Ovary (tissue), 3 donors: Measurements from ENCODE around the gene COP1.

Source experiments
- POLR2A ChIP-seq: fragments of 450-650 bp; IDR thresholded peaks from one replicate; pipeline ENCODE4 v1.6.1; 2017; ENCODE audit warnings: antibody characterized with exemption, mild to moderate bottlenecking, moderate library complexity
- TF ChIP-seq, protein P1 (sequence below), 3 donors: fragments of 450-650 bp in 2 of 3; fragments of 200-600 bp in 1 of 3; IDR thresholded peaks; one replicate each; pipeline versions ENCODE4 v1.5.1 to v1.8.0; 2016 to 2022; ENCODE audit warnings: antibody characterized with exemption in 3 of 3, mild to moderate bottlenecking in 1 of 3
- donor health status: DM: no; HTN: no; CAD: no.

DNA sequence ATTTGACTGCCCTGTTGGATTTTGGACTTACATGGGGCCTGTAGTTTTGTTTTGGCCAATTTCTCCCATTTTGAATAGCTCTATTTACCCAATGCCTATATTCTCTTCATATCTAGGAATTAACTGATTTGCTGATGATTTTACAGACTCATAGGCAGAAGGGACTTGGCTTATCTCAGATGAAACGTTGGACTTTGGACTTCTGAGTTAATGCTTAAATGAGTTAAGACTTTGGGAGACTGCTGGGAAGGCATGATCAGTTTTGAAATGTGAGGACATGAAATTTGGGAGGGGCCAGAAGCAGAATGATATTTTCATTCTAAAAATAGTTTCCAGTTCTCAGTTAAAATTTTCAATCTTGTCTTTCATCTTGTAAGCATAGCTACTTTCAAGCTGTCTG, 222.3 kb downstream of the COP1 start:
- TF ChIP-seq, protein P1, sequence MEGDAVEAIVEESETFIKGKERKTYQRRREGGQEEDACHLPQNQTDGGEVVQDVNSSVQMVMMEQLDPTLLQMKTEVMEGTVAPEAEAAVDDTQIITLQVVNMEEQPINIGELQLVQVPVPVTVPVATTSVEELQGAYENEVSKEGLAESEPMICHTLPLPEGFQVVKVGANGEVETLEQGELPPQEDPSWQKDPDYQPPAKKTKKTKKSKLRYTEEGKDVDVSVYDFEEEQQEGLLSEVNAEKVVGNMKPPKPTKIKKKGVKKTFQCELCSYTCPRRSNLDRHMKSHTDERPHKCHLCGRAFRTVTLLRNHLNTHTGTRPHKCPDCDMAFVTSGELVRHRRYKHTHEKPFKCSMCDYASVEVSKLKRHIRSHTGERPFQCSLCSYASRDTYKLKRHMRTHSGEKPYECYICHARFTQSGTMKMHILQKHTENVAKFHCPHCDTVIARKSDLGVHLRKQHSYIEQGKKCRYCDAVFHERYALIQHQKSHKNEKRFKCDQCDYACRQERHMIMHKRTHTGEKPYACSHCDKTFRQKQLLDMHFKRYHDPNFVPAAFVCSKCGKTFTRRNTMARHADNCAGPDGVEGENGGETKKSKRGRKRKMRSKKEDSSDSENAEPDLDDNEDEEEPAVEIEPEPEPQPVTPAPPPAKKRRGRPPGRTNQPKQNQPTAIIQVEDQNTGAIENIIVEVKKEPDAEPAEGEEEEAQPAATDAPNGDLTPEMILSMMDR (IDR thresholded peaks at IDR 0.05), result no peak
- TF ChIP-seq POLR2A, result no peak
